C4-2B (cell line): ENCODE data around the gene CTXND2.
A peak's percentile ranks its signal among the peaks of the same experiment; 100 is the strongest.
"Not testable (repeated sequence)": the region's sequence is repeated elsewhere in the genome, so short reads cannot be mapped to it uniquely, and the experiment has no call there.

ENCODE experiments used
- H3K27ac ChIP-seq: fragments of 450-650 bp; 2 replicates; pipeline ENCODE4 v1.5.1; 2017
- ZFX ChIP-seq: fragments of 450-650 bp; IDR thresholded peaks from 2 replicates; pipeline ENCODE4 v1.6.1; 2017
- TF ChIP-seq, protein P1 (sequence below): fragments of 450-650 bp; conservative IDR thresholded peaks from 2 replicates; pipeline ENCODE4 v1.5.1; 2017; ENCODE audit warnings: mild to moderate bottlenecking

Gene CTXND2

DNA sequence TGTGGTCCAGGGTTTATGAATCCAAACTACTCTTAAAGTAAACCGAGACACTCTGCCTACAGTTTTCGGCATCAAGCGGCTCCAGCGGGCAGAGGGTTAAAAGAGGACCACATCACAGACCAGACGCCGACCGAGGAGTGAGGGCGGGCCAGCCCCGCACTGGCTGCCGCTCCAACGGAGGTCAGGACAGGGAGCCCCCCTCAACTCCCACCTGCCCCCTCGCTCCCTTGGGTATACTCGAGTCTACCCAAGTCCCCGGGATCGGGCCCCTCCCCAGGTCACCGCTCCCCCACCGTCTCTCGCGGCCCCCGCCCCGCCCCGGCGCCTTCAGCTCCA lies 10.8 kb upstream of the CTXND2 start:
- no peak for TF ChIP-seq ZFX
- TF ChIP-seq, protein P1, sequence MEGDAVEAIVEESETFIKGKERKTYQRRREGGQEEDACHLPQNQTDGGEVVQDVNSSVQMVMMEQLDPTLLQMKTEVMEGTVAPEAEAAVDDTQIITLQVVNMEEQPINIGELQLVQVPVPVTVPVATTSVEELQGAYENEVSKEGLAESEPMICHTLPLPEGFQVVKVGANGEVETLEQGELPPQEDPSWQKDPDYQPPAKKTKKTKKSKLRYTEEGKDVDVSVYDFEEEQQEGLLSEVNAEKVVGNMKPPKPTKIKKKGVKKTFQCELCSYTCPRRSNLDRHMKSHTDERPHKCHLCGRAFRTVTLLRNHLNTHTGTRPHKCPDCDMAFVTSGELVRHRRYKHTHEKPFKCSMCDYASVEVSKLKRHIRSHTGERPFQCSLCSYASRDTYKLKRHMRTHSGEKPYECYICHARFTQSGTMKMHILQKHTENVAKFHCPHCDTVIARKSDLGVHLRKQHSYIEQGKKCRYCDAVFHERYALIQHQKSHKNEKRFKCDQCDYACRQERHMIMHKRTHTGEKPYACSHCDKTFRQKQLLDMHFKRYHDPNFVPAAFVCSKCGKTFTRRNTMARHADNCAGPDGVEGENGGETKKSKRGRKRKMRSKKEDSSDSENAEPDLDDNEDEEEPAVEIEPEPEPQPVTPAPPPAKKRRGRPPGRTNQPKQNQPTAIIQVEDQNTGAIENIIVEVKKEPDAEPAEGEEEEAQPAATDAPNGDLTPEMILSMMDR = no peak
- H3K27ac ChIP-seq = peak overlapping the region; percentile 76

DNA sequence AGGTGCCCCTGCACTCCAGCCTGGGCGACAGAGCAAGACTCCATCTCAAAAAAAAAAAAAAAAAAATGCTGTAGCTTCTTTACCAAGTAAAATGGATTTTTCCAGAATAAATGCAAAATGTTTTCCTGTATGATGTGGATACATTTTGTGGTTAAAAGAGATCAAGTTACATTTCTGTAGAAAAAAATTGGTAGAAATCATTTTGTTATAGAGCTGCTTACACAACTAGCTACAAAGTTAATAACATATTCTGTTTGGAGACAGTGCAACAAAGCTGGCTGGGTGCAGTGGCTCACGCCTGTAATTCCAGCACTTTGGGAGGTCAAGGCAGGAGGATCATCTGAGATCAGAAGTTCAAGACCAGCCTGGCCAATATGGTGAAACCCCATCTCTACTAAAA lies 8.0 kb upstream of the CTXND2 start:
- H3K27ac ChIP-seq = not testable (repeated sequence)

DNA sequence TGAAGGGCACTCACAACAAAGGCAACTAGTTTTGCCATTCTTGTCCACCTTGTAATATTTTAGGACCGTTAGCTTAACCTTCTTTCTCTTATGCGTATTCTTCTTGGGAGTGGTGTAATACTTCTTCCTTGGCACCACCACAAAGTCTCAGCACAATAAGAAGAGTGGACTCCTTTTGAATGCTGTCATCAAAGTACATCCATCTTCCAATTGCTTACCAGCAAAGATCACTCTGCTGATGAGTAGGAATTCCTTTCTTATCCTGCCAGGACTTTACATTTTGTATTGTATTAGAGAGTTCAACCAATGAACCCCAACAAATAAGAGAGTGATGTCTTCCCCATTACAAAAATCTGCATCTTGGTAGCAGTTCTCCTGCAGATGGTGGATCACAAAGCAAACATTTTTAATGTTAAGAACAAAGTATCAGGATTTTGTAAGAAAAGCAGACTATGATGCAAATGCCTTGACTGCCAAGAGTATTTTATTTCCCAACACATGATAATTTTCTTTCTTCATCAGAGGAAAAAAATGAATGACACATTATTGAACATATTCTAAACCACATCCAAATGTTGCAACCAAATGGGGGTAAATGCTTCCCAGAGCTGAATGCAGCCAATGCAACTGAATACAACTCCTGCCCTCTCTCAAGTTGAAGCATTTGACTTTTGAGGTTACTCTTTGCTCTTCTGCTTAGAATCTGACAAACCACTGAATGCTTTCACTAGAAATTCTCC lies 5.4 kb upstream of the CTXND2 start:
- no peak for TF ChIP-seq ZFX
- TF ChIP-seq, protein P1 = no peak
- no peak overlapping the region for H3K27ac ChIP-seq

DNA sequence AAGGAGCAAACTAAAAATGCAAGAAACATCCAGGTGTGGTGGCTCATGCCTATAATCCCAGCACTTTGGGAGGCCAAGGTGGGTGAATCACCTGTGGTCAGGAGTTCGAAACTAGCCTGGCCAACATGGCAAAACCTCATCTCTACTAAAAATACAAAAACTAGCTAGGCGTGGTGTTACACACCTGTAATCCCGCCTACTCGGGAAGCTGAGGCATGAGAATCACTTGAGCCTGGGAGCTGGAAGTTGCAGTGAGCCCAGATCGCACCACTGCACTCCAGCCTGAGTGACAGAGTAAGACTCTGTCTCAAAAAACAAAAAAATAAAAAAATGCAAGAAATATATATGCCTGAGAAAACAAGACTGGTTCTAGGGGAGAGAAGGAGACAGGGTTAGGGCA lies 3.8 kb upstream of the CTXND2 start:
- H3K27ac ChIP-seq = not testable (repeated sequence)

DNA sequence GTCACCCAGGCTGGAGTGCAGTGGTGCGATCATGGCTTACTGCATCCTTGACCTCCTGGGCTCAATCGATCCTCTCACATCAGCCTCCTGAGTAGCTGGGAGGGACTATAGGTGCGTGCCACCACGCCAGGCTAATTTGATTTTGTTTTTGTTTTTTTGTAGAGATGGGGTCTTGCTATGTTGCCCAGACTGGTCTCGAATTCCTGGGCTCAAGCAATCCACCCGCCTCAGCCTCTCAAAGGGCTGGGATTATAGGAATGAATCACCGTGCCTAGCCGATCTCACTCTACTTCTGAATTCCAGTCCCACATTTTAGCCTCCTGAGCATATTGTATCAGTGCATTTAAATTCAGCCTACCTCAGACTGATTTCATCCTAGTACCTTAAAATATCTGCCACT lies 1.8 kb downstream of the CTXND2 start:
- no peak overlapping the region for H3K27ac ChIP-seq
- TF ChIP-seq, protein P1 = no peak

DNA sequence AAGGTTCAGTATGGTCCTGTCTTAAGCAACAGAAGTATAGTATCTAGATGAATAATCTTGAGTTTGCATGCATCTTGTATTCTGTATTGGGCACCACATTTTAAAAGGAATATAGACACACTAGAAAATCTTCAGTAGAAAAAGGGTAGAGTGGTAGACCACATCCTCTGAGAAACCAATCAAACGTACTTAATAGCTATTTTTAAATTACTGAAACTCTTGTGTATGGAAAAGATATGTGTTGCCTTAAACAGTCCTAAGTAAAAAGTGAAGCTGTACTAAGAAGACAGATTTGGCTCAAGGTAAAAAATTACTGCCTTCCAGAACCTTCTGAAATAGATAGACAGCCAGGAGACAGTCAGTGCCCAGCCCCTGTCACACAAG lies 3.1 kb downstream of the CTXND2 start:
- H3K27ac ChIP-seq = no peak overlapping the region
- TF ChIP-seq, protein P1 = no peak
- no peak for TF ChIP-seq ZFX

DNA sequence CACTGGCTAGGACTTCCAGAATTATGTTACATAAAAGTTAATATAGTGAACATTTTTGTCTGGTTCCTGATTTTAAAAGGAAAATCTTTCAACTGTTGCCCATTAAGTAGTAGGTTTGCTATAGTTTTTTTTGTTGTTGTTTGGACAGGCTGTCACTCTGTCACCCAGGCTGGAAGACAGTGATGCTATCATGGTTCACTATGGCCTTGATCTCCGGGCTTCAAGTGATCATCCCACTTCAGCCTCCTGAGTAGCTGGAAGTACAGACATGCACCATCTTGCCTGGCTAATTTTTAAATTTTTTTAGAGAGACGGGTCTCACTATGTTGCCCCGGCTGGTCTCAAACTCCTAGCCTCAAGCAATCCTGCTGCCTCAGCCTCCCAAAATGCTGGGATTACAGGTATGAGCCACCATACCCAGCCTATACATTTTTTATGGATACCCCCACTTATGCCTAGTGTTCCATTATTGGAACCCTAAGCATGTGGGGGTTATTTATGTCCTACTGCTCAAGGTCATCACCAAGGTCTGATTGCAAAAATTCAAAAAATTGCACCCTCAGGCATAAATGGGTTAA lies 6.5 kb downstream of the CTXND2 start:
- TF ChIP-seq, protein P1 = no peak
- no peak for TF ChIP-seq ZFX

DNA sequence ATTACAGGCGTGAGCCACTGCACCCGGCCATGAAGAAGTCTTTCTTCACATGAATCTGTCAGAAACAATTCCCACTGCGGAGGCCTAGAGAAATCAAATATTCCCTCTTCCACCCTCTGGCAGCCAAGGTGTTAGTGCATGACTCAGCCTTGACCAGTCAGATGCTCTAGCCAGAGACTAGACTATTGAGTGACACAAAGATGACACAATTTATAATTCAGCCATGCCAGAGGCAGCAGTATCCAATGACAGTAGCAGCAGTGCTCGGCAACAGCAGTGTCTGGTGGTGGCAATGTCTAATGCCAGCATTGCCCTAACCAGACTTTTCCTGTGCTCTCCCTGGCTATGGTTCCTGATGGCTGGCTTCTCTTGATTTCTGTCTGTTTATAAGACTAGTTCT lies 8.7 kb downstream of the CTXND2 start:
- TF ChIP-seq, protein P1 = no peak
- TF ChIP-seq ZFX = no peak
- H3K27ac ChIP-seq = no peak overlapping the region

More for the DNA sequence above, 6.5 kb downstream of the CTXND2 start:
- no peak overlapping the region for H3K27ac ChIP-seq

DNA sequence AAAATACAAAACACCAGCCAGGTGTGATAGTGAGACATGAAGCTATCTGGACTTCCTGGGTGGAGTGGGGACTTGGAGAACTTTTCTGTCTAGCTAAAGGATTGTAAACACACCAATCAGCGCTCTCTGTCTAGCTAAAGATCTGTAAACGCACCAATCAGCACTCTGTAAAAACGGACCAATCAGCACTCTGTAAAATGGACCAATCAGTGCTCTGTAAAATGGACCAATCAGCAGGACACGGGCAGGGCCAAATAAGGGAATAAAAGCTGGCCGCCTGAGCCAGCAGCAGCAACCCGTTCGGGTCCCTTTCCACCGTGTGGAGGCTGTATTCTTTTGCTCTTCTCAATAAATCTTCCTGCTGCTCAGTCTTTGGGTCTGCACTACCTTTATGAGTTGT lies 12.9 kb downstream of the CTXND2 start:
- not testable (repeated sequence) for H3K27ac ChIP-seq
